T-helper 17 cell (primary cell): ENCODE data around the gene CFAP299. TPM values are rescaled to one million over a fixed set of nuclear protein-coding genes. Genes with fewer than 3 reads are reported as not detected.
"Not testable (repeated sequence)": the region's sequence is repeated elsewhere in the genome, so short reads cannot be mapped to it uniquely, and the experiment has no call there.

ENCODE experiments used
- ATAC-seq: fragments of 150-1000 bp; cut with Tn5 transposase; 2 replicates; pipeline ENCODE4 v1.10.0; 2021; ENCODE audit warnings: mild to moderate bottlenecking, moderate library complexity
- DNase-seq, 3 donors: peaks; one replicate each; pipeline versions ENCODE4 v3.0.0 to v3.0.0-alpha.2; 2020 to 2021
- H3K9me3 ChIP-seq: one replicate; pipeline ENCODE4 v1.7.0; 2013; ENCODE audit warnings: low read length, mild to moderate bottlenecking; ENCODE audit not compliant: control insufficient read depth, poor library complexity, severe bottlenecking
- H3K27ac Mint-ChIP-seq: one replicate; pipeline ENCODE4 v1.8.0; 2022; ENCODE audit warnings: mild to moderate bottlenecking, moderate library complexity, mixed read lengths
- H3K27me3 Mint-ChIP-seq: one replicate; pipeline ENCODE4 v1.8.0; 2022; ENCODE audit warnings: mixed read lengths
- H3K36me3 Mint-ChIP-seq: one replicate; pipeline ENCODE4 v1.8.0; 2022; ENCODE audit warnings: low read depth, mixed read lengths
- H3K4me1 Mint-ChIP-seq: one replicate; pipeline ENCODE4 v1.8.0; 2022; ENCODE audit warnings: mild to moderate bottlenecking, mixed read lengths
- H3K4me3 Mint-ChIP-seq: one replicate; pipeline ENCODE4 v1.8.0; 2022; ENCODE audit warnings: mild to moderate bottlenecking, moderate library complexity, mixed read lengths
- total RNA-seq, 4 donors: library from RNA in 2 of 4; stranded (reverse) in 2 of 4; gene quantifications; one replicate each; pipeline ENCODE4 v1.2.3 and lab custom pipeline; 2022 to 2026

CFAP299 gene
- total RNA-seq, 2 donors from 2014 or later, result not detected

DNA sequence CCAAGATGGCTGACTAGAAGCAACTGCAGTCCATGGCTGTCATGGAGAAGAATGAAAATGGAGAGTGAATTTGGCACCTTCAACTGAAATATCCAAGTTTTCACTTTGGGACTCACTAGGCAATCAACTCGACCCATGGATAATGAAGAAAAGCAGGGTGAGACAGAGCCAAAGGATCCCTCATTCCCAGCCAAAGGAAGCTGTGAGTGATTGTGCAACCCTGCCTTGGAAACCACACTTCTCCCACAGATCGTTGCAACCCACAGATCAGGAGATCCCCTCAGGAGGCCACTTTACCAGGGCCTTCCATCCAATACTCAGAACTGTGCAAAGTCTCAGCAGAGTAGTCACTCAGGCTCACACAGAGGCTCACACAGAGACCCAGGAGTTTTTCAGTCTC lies 4.5 kb downstream of the CFAP299 start:
- no peak for DNase-seq
- H3K4me1 Mint-ChIP-seq, result peaks cover 10% of the 10 kb centered on the region
- no peak overlapping the region for H3K27ac Mint-ChIP-seq
- H3K36me3 Mint-ChIP-seq, result no peaks in the 10 kb centered on the region
- peaks cover 25% of the 10 kb centered on the region for H3K27me3 Mint-ChIP-seq
- ATAC-seq, result no peak
- H3K4me3 Mint-ChIP-seq, result no peak overlapping the region
- no peaks in the 10 kb centered on the region for H3K9me3 ChIP-seq

DNA sequence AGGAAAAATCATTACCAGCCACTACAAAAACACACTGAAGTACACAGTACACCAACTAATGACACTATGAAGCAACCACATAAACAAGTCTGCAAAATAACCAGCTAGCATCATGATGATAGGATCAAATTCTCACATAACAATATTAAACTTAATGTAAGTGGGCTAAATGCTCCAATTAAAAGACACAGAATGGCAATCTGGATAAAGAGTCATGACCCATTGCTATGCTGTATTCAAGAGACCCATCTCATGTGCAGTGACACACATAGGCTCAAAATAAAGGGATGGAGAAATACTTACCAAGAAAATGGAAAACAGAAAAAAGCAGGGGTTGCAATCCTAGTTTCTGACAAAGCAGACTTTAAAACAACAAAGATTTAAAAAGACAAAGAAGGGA lies 7.2 kb downstream of the CFAP299 start:
- DNase-seq, ATAC-seq, H3K9me3 ChIP-seq, H3K27ac Mint-ChIP-seq, H3K4me3 Mint-ChIP-seq, H3K4me1 Mint-ChIP-seq, H3K36me3 Mint-ChIP-seq: not testable (repeated sequence)
- H3K27me3 Mint-ChIP-seq, result peaks cover 19% of the 10 kb centered on the region

DNA sequence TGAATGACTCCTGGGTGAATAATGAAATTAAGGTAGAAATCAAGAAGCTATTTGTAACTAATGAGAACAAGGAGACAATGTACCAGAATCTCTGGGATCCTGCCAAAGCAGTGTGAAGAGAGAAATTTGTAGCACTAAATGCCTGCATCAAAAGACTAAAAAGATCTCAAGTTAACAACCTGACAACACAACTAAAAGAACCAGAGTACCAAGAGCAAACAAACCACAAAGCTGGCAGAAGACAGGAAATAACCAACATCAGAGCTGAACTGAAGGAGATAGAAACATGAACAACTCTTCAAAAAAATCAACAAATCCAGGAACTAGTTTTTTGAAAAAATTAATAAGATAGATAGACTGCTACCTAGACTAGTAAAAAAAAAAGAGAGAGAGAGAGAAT lies 8.4 kb downstream of the CFAP299 start:
- H3K9me3 ChIP-seq, result no peaks in the 10 kb centered on the region
- H3K4me1 Mint-ChIP-seq, result no peaks in the 10 kb centered on the region
- no peak overlapping the region for H3K27ac Mint-ChIP-seq
- ATAC-seq, result no peak
- H3K4me3 Mint-ChIP-seq, result no peak overlapping the region
- H3K27me3 Mint-ChIP-seq, result peaks cover 24% of the 10 kb centered on the region
- peaks cover 2% of the 10 kb centered on the region for H3K36me3 Mint-ChIP-seq
- DNase-seq, result no peak

DNA sequence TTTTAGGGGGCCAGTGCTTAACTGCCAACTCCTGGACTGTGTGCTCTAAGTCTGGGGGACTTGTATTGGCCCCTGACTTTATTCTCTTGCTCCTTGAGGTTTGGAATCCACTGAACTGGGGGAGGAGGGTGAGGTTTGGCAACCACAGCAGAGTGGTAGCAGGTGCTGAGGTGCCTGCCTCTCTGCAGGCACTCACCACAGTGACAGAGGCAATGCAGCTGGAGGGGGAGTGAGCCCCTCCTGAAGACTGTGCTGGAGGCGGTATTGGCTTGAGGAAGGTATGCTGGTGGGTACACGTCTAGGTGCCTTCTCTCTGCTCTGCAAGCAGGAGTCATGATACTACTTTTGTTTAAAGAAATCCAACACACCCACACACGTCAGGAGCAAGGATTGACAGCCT lies 24.6 kb downstream of the CFAP299 start:
- H3K4me3 Mint-ChIP-seq, result no peak overlapping the region
- no peak for DNase-seq

GRCh38 chr4:80360900-80361299 lies 25.4 kb downstream of the CFAP299 start:
- H3K9me3 ChIP-seq, result no peaks in the 10 kb centered on the region
- ATAC-seq (no peak), DNase-seq (no peak)
- no peak overlapping the region for H3K27ac Mint-ChIP-seq
- H3K4me1 Mint-ChIP-seq, result peaks cover 3% of the 10 kb centered on the region
- H3K27me3 Mint-ChIP-seq, result peaks cover 55% of the 10 kb centered on the region
- peaks cover 7% of the 10 kb centered on the region for H3K36me3 Mint-ChIP-seq
- H3K4me3 Mint-ChIP-seq, result no peak overlapping the region

More for the DNA sequence above, 24.6 kb downstream of the CFAP299 start:
- Mint-ChIP-seq H3K4me1 (peaks cover 3% of the 10 kb centered on the region), H3K27me3 (peaks cover 51% of the 10 kb centered on the region), H3K36me3 (peaks cover 7% of the 10 kb centered on the region), H3K27ac (no peak overlapping the region)
- H3K9me3 ChIP-seq, result no peaks in the 10 kb centered on the region
- no peak for ATAC-seq

DNA sequence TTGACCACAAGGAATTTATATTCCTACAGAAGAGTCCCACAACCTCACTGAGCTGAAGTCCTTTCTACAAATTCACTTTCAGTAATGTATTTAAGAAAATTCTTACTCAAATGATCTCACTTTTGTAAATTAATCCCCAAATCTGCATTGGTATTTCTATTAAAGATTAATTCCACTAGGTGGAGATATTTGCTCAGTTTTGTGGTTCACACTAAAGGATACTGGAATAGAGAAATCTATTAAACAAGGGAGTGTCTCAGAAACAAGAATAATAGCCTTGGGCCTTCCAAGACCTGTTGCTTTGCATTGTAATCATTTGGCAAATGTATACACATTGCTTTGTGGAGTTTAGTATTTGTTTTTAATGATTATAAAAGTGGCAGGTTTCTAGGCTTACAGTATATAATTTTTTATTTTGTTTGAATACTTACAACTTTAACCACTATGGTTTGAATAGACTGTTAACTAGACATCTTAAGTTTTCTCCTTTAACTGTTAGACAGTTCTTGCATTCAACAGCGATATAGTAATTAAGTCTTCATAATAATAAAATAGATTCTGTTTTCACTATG lies 25.9 kb downstream of the CFAP299 start:
- peaks cover 6% of the 10 kb centered on the region for H3K4me1 Mint-ChIP-seq
- H3K27ac Mint-ChIP-seq, result no peak overlapping the region
- H3K9me3 ChIP-seq, result no peaks in the 10 kb centered on the region
- no peak for ATAC-seq
- peaks cover 53% of the 10 kb centered on the region for H3K27me3 Mint-ChIP-seq
- H3K4me3 Mint-ChIP-seq, result no peak overlapping the region
- peaks cover 7% of the 10 kb centered on the region for H3K36me3 Mint-ChIP-seq
- no peak for DNase-seq

DNA sequence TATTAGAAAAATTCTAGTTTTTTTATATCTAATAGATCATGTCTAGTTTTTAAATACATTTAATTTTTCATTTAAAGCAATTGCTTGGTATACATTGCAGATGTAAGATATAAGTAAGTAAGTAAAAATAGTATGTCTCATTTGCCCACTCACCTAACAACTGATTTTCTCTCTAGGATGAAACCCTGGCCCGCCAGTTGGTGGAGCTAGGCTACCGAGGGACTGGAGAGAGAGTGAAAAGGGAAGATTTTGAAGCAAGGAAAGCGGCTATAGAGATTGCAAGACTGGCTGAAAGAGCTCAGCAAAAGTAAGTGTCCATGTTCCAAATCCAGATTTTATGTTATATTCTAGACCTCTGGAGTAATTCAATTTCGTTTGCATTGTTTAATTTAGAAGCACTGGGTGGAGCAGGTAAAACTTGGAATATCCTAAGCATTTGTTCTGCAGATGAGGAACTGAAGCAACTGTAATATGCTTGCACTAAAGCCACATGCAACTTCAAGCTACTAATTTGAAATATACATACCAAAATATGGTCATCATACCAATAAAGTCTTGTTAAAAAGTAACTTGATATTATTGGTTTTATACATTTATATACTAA lies 27.1 kb downstream of the CFAP299 start:
- Mint-ChIP-seq H3K4me3 (no peak overlapping the region), H3K27ac (no peak overlapping the region), H3K4me1 (peaks cover 6% of the 10 kb centered on the region), H3K27me3 (peaks cover 42% of the 10 kb centered on the region), H3K36me3 (peaks cover 6% of the 10 kb centered on the region)
- DNase-seq (peak in 1 of 3 donors; percentile 19), ATAC-seq (peak; percentile 50)
- no peaks in the 10 kb centered on the region for H3K9me3 ChIP-seq

DNA sequence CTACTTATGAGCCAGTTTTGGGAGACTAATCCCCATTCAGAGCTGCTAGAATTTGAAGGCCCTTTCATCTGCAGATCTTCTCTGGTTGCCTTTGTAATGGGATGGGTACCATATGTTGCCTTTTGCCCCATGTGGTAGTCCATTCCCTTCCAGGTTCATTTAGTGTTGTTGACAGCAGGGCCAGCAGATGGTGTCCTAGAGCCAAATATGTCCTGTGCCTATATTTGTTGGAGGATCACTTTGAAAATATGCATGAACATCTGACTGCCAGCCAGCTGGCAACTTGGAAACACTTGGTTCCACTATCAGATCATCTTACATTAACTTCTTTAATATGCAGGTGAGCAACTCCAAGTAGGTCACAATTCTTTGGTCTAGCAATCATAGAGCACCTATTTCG lies 30.4 kb downstream of the CFAP299 start:
- no peaks in the 10 kb centered on the region for H3K9me3 ChIP-seq
- H3K4me3 Mint-ChIP-seq, result no peak overlapping the region
- peaks cover 3% of the 10 kb centered on the region for H3K4me1 Mint-ChIP-seq
- H3K27me3 Mint-ChIP-seq, result peaks cover 15% of the 10 kb centered on the region
- DNase-seq (peak in 2 of 3 donors; percentile 21 to 43), ATAC-seq (peak; percentile 80)
- peaks cover 2% of the 10 kb centered on the region for H3K36me3 Mint-ChIP-seq
- H3K27ac Mint-ChIP-seq, result no peak overlapping the region

- Mint-ChIP-seq H3K36me3 (peaks cover 2% of the 10 kb centered on the region), H3K4me1 (peaks cover 3% of the 10 kb centered on the region), H3K27me3 (peaks cover 15% of the 10 kb centered on the region), H3K27ac (no peak overlapping the region), H3K4me3 (no peak overlapping the region)
- H3K9me3 ChIP-seq, result no peaks in the 10 kb centered on the region
- DNase-seq (no peak), ATAC-seq (no peak)
Observed at GRCh38 chr4:80367737-80368136, 32.2 kb downstream of the CFAP299 start.

GRCh38 chr4:80370635-80371034 lies 35.1 kb downstream of the CFAP299 start:
- Mint-ChIP-seq H3K4me3 (no peak overlapping the region), H3K27me3 (no peaks in the 10 kb centered on the region), H3K4me1 (peaks cover 3% of the 10 kb centered on the region), H3K27ac (no peak overlapping the region), H3K36me3 (peaks cover 2% of the 10 kb centered on the region)
- no peaks in the 10 kb centered on the region for H3K9me3 ChIP-seq
- DNase-seq, result no peak
- ATAC-seq, result no peak

DNA sequence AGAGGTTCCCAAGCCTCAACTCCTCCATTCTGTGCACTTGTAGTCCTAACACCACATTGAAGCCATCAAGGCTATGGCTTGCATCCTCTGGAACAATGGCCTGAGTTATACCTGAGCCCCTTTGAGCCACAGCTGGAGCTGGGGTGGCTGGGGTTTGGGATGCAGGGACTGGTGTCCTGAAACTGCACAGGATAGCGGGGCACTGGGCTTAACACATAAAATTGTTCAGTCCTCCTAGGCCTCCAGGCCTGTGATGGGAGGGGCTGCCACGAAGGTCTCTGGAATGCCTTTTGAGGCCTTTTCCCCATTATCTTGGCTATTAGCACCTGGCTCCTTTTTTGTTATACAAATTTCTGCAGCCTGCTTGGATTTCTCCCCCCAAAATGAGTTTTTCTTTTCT lies 35.5 kb downstream of the CFAP299 start:
- no peak overlapping the region for H3K4me3 Mint-ChIP-seq

GRCh38 chr4:80374180-80374579 lies 38.6 kb downstream of the CFAP299 start:
- H3K36me3 Mint-ChIP-seq, result peaks cover 1% of the 10 kb centered on the region
- no peak overlapping the region for H3K27ac Mint-ChIP-seq
- no peak overlapping the region for H3K4me3 Mint-ChIP-seq
- H3K27me3 Mint-ChIP-seq, result no peaks in the 10 kb centered on the region
- no peaks in the 10 kb centered on the region for H3K9me3 ChIP-seq
- H3K4me1 Mint-ChIP-seq, result no peaks in the 10 kb centered on the region
- DNase-seq (no peak), ATAC-seq (no peak)

More for the DNA sequence above, 35.5 kb downstream of the CFAP299 start:
- H3K27me3 Mint-ChIP-seq, result no peaks in the 10 kb centered on the region
- DNase-seq, result no peak
- peaks cover 2% of the 10 kb centered on the region for H3K4me1 Mint-ChIP-seq
- H3K36me3 Mint-ChIP-seq, result peaks cover 2% of the 10 kb centered on the region
- no peak overlapping the region for H3K27ac Mint-ChIP-seq
- no peak for ATAC-seq
- no peaks in the 10 kb centered on the region for H3K9me3 ChIP-seq

DNA sequence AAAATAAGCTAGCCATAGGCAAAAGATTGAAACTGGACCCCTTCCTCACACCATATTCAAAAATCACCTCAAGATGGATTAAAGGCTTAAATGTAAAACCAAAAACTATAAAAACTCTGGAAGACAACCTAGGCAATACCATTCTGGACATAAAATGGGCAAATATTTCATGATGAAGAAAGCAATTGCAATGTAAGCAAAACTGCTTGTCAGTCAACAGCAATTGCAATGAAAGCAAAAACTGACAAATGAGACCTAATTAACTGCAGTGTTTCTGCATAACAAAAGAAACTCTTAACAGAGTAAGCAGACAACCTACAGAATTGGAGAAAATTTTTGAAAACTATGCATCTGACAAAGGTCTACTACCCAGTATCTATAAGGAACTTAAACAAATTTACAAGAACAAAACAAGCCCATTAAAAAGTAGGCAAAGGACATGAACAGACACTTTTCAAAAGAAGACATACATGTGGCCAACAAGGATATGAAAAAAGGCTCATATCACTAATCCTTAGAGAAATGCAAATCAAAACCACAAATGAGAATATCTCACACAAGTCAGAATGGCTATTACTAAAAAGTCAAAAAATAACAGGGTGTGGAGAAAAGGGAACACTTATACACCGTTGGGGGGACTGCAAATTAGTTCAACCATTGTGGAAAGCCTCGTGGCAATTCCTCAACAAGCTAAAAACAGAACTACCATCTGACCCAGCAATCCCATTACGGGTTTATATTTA lies 46.7 kb downstream of the CFAP299 start:
- no peak overlapping the region for H3K4me3 Mint-ChIP-seq

More for the DNA sequence above, 46.7 kb downstream of the CFAP299 start:
- Mint-ChIP-seq H3K36me3 (peaks cover 2% of the 10 kb centered on the region), H3K4me1 (no peaks in the 10 kb centered on the region), H3K27ac (no peak overlapping the region), H3K27me3 (no peaks in the 10 kb centered on the region)
- no peaks in the 10 kb centered on the region for H3K9me3 ChIP-seq
- DNase-seq (no peak), ATAC-seq (no peak)
